ENCODE data around the gene PRKAG2.

- TF ChIP-seq CTCF (IDR thresholded peaks at IDR 0.05) (no peak), POLR2A (IDR thresholded peaks at IDR 0.05) (no peak)
Measured at GRCh38 chr7:151655555-151655954, 221.4 kb downstream of the PRKAG2 start.
